ENCODE measurements around the gene CBX6.

DNA sequence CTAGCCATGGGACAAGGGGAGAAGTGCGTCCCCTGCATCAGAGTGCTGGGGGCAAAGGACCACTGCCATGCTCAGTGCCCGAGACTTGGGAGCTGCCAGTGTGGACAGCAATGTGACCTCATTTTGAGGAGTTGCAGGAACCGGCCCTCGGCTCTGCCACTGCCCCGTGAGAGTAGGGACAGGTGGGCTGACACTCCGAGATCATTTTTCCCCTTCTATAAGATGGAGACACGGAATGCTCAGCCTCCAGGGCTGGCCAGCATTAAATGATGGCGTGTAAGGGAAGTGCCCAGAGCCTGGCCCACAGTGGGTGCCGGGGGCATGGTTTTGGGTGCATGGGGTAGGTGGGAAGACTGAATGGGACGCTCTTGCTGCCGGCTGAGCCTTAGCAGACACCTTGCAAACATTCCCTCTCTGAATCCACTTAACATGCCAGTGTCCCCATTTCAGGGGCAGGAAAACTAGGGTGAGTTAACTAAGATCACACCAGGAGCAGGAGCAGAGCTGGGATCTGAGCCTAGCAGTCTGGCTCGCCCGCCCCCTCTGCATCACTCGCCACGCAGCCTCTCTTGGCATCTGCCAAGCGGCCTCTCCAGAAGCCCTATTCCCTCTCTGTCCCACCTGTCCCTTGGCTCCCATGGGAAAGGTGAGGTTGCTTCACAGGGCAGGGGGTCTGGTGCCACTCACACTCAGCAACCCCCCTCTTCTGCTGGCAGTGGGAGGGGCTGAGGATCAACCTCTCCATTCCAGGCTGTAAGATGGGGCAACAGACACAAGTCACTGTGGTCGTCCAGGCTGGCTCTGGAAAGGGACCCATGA, 41.8 kb downstream of the CBX6 start:
- TF ChIP-seq EZH2 (IDR thresholded peaks at IDR 0.05; ENCODE audit: low read depth, low read length, severe bottlenecking) (no peak), TCF12 (IDR thresholded peaks at IDR 0.05; ENCODE audit: low read depth, low read length) (no peak), YY1 (IDR thresholded peaks at IDR 0.05; ENCODE audit: low read depth, low read length) (no peak), TAF1 (IDR thresholded peaks at IDR 0.05; ENCODE audit: low read depth, low read length) (no peak)
- TF ChIP-seq, protein P1, sequence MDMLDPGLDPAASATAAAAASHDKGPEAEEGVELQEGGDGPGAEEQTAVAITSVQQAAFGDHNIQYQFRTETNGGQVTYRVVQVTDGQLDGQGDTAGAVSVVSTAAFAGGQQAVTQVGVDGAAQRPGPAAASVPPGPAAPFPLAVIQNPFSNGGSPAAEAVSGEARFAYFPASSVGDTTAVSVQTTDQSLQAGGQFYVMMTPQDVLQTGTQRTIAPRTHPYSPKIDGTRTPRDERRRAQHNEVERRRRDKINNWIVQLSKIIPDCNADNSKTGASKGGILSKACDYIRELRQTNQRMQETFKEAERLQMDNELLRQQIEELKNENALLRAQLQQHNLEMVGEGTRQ (IDR thresholded peaks at IDR 0.05; ENCODE audit: low read length) = no peak
- TF ChIP-seq, protein P2, sequence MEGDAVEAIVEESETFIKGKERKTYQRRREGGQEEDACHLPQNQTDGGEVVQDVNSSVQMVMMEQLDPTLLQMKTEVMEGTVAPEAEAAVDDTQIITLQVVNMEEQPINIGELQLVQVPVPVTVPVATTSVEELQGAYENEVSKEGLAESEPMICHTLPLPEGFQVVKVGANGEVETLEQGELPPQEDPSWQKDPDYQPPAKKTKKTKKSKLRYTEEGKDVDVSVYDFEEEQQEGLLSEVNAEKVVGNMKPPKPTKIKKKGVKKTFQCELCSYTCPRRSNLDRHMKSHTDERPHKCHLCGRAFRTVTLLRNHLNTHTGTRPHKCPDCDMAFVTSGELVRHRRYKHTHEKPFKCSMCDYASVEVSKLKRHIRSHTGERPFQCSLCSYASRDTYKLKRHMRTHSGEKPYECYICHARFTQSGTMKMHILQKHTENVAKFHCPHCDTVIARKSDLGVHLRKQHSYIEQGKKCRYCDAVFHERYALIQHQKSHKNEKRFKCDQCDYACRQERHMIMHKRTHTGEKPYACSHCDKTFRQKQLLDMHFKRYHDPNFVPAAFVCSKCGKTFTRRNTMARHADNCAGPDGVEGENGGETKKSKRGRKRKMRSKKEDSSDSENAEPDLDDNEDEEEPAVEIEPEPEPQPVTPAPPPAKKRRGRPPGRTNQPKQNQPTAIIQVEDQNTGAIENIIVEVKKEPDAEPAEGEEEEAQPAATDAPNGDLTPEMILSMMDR (IDR thresholded peaks at IDR 0.05; ENCODE audit: control extremely low read depth in 1 of 3, insufficient read depth in 1 of 3, low read depth in 1 of 3, low read length in 3 of 3) = no peak
